Right hindlimb (tissue), 1 donor: Measurements from ENCODE around the gene KNDC1.
"Not testable (repeated sequence)": the region's sequence is repeated elsewhere in the genome, so short reads cannot be mapped to it uniquely, and the experiment has no call there.

Experiments used
- DNase-seq: peaks from one replicate; pipeline ENCODE4 v3.0.0-alpha.2; 2018

KNDC1 gene

DNA sequence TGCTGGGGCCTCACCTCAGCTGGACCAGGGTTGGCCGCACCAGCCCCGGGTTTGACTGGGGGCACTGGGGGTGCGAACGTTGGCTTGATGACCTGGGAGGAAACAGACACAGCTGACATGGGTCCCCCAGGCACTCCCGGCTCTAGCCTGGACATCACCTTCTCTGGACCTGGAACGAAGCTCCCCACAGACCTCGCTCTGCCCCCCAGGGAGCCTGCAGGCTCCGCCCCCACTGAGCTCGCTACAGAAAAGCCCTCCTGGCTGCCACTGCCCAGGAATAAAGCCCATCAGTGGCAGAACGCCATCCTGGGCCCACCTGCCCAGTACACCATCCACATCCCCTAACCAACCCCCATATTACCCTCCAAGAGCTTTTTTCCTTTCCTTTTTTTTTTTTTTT is 103.7 kb downstream of the KNDC1 start:
- no peak for DNase-seq

DNA sequence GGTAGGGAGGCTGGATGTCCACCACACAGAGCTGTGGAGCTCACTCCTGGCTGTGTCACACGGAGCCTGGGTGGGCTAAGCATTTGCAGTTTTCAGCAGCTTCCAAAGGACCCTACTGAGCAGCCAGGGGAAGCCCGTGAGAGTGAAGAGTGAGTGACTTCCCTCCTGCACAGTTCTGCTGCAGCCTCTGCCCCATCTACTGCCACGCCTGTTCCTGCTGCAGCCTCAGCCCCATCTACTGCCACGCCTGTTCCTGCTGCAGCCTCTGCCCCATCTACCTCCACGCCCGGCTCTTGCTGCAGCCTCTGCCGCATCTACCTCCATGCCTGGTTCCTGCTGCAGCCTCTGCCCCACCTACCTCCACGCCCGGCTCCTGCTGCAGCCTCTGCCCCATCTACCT is 104.4 kb downstream of the KNDC1 start:
- no peak for DNase-seq

DNA sequence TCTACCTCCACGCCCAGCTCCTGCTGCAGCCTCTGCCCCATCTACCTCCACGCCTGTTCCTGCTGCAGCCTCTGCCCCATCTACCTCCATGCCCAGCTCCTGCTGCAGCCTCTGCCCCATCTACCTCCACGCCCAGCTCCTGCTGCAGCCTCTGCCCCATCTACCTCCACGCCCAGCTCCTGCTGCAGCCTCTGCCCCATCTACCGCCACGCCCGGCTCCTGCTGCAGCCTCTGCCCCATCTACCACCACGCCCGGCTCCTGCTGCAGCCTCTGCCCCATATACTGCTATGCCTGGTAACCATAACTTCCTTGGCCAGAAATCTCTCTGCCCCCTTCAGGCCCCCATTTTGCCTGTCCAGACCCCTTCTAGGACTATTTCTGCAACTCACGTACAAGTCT is 105.0 kb downstream of the KNDC1 start:
- not testable (repeated sequence) for DNase-seq

DNA sequence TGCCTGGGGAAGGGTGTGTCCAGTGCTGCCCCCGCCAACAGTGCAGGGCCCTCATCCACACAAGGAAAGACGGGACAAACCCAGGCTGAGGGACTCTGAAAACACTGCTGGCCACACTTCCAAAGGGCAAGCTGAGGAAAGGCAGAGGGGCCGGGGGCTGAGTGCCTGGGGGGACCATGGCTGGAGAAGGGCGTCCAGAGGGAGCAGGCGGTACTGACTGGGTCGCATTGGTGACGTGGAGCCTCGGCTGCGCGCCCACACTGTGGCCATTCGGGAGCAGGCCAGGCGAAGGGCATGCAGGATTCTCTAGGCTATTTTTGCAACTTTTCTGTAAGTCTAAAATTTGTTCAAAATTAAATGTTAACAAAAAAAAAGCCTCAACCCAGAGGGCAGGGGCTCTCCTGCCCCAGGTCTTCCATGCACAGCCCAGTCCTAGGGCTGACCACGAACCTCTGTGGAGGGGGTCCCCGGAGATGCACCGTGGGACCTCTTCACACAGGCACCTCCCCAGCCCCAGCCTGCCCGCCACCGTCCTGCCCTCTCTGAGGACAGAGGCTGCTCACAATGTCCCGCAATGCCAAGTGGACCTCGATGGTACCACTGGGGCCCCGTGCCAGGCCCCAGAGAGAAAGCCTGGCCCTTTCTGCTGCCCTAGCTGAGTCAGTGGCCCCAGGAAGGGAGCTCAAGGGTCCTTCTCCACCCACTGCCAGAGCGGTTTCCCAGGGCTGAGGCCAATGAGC is 106.2 kb downstream of the KNDC1 start:
- DNase-seq = no peak

DNA sequence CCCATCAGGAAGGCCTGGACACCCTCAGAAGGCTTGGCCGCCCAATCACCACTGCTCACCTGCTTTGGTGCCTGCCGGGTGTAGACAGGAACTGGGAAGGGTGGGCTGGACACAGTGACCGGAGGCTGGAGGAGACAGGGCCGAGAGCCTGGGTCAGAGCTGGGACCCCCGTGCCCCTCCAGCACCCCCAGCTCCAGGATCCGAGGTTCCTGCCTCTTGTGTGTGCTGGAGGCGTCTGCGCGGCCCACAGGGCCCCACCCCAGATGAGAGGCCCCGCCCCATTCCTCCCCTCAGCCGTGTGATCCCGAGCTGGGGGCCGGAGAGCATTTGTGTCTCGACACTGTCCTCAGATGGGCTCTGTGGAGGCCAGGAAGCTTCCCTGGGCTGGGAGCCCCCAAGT is 107.3 kb downstream of the KNDC1 start:
- DNase-seq = no peak

DNA sequence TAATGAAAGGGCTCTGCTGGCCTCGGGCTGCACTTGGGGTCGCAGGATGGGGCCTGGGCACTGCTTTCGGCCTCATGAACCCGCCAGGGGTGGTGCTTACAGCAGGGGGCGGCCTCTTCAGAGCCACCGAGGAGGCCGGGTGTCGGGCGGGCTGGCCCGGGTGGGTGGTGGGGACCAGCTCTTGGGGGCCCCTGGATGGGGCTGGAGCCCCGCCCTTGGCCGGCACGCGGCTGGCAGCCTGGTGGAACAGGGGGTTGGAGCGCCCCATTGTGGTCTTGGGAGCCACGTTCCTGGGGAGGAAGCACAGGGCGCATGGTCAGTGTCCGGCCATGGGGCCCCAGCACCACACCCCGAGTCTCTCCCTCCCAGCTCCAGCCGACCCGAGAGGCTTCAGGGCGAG is 107.8 kb downstream of the KNDC1 start:
- DNase-seq = no peak

DNA sequence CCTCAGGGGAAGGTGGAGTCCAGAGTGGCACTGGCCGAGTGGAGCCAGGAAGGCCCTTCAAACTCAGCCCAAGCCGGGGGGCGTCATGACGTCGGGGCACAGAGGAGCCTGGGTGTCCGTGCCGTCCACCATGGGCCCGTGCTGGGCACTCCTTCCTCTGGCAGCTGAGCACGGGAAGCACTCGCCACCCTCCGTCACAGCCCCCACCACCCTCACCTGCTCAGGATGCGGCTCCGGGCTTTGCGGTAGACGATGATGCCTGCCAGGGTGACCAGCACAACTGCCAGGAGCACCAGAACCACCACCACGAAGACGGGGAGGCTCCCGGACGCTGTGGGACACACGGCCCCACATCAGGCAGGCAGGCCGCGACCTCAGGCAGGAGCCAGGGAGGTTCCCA is 108.5 kb downstream of the KNDC1 start:
- no peak for DNase-seq

DNA sequence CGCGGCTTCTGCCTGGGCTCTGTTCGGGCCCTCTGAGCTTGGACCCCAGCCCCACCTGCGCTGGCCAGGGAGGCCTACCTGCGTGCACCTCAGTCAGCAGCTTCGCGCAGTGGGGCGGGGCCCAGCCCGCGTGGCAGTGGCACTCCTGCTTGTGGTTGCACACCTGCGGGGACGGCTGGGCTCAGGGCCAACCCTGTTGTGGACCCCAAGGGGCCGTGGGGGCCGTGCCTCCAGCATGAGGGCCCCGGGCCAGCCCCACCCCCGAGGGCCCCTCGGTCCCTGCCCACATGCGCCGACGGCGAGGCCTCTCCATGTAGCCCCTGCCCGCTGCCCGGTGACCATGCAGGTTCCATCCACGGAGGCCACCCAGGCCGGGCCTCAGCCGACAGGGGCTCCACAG is 109.3 kb downstream of the KNDC1 start:
- DNase-seq = no peak

DNA sequence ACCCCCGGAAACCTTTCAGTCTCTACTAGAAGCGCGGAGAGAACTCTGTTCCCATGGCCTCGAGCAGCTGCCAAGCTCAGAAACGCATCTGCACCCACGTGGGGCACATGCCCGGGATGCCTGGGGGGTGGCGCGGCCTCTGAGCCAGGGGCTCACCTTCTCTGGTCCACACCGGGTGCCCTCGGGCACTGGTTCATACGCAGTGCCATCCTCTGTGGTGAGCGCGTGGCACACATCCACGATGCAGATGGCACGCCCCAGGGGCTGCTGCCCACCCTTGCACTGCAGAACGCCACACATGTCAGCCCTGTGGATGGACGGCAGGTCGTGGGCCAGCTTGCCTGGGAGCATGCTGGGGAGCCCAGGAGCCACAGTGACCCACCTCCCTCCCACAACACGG is 110.2 kb downstream of the KNDC1 start:
- DNase-seq = no peak

DNA sequence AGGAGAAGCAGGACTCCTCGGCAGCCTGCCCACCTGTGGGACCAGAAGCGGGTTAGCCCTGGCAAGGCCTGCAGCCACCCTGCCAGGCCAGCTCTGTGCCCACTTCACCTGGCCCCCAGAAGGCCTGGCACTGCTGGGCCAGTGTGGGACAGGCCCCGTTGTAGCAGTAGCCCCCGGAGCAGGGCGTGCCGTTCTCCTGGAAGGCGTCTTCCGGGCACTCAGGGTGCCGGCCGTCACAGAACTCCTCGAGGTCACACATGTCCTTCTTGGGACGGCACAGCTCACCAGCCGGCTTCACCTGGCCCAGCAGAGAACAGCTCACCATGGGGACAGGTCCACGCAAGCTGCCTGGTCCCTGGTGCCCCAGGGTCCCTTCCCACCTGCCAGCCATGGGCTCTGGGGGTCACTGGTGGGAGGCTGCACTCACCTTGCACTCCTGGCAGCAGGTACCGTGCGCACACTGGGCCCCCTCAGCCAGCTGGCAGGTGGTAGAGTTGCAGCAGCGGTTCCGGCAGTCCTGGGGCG is 110.8 kb downstream of the KNDC1 start:
- DNase-seq = no peak

DNA sequence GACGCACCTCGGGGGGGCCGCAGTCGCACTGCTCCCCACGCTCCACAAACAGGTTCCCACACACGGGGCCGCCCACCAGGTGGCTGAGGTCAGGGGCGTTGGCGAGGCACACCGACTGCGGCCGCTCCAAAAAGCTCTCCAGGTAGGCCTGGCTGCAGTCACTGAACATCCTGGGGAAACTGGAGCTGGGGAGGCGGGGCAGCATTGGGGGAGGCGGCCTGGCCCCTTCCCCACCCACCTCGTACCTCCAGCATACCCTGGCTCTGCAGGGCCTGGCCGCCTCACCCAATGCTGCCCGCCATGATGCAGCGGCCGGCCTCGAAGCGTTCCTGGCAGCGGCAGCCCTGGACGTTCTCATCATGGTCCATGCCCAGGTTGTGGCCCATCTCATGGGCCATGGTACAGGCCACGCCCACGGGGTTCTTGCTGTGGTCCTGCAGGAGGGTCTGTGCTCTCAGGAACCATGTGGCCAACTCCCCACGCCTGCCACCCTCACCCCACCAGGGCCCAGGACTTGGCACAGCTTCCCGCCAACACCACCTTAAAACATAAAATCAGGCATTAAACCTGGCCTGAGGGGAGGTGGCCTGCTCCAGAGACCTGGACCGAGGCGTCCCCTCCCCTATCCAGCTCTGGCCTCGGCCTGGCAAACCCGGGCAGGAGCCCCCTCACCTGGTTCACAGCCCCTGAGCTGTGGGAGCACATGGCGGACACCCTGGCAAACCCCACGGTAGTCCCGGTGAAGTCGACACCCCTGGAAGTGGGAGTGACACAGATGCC is 111.7 kb downstream of the KNDC1 start:
- DNase-seq = no peak

DNA sequence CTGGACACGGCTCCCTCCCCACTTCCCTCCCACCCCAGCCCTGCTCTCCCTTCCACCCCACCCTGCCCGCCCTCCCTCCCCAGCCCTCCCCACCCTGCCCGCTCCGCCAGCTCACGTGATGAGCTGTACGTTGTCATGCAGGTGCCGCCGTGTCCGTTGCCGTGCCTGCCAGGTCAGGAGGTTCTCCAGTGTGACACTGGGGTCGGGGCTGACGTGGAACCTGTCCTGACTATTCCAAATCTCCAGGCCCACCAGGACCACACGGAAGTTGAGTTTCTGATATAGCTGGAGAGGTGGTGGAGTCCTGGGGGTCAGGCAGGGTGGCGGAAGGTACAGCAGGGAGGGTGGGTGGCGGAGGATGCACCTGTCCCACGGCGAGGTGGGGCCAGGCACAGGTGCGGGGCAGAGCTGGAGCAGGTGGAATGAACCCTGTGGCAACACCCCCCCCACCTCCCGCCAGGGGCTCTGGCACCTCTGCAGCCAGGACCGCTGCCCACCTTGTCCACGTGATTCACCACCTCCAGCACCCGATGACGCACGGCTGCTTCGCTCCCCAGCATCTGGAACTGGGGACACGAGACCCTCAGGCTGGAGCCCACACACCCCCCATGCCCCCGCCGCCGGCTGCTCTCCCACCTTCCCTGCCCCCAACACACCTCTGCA is 112.4 kb downstream of the KNDC1 start:
- no peak for DNase-seq

DNA sequence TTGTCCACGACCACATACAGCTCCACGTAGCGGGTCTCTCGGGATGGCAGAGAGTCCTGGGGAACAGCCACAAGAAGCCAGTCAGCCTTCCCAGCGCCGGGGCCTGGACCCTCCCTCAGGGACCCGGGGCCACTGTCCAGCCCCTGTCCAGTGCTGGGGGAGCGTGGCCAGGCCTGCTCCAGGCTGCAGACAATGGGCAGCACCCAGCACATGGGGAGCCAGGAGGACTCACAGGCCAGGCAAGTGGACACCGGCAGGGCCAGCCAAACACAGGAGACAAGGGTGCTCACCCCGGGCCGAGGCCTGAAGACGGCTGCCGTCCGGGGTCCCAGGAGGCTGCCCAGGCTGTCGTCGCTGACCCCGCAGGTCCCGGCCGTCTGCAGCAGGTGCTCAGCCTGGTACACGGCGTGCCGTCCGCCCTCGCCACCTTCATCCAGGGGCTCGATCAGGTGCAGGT is 113.0 kb downstream of the KNDC1 start:
- DNase-seq = no peak

DNA sequence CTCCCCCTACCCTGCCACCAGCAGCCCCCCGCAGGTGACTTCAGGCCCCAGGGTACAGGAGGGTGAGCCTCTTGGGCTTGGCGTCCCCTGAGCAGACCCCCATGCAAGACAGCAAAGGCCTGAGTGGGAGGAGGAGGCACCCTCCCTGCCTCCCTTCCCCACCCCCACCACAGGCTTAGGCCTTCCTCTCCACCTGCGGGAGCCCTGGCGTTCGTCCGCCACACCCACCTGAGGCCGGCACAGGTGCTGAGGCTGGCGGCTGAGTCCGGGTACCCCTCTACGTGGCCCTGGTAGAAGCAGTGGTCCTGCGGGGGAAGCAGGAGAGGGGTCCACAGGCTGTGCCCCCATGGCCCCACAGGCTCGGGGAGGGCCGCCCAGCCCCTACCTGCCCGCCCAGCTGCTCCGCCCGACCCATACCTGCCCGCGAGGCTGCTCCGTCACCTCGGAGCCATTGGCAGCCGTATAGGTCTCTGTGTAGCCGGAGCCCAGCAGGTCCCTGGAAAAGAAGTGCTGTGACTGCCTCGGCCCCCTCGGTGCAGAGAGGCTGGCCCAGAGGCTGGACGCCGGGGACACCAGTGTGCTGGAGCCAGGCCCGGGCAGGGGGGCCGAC is 113.6 kb downstream of the KNDC1 start:
- no peak for DNase-seq

DNA sequence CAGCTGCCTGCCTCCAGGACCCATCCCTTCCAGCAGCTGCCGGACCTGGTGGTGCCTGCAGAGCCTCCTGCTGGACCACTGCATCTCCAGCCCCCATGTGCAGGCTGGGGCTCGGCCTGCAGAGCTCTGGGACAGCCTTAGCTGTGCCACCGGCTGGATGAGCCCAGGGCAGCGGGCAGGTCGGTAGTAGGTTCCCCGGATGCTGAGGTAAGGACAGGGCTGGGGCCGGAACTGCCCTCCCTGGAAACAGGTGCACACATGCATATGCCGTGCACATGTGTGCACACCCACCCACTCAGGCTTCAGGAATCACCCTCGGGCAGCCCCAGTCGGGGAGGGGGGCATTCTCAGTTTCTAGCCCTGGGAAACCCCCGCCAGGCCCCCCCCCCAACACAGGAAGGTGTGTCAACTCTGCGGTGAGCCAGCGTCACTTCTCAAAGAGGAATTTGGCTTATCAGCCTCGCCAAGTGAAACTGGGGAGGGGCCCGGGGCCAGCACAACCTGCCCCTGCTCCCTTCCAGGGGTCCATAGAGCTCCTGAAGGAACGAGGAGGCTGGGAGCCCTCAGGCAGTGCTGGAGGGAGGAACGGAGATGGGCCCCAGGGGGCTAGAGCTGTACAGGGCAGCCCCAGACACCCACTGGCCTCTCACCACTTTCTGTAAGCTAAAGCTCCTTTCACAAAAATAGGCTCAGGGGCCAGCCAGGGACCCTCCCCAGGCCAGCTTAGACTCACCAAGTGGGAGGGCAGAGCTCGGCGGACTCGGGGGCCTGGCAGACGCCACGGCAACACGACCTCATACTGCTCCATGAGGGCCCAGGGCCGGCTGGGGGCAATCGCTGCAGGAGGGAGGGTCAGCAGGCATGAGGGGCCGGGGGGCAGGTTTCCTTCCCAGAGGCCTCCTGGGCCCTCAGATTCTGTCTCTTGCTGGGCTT is 115.0 kb downstream of the KNDC1 start:
- DNase-seq = no peak

DNA sequence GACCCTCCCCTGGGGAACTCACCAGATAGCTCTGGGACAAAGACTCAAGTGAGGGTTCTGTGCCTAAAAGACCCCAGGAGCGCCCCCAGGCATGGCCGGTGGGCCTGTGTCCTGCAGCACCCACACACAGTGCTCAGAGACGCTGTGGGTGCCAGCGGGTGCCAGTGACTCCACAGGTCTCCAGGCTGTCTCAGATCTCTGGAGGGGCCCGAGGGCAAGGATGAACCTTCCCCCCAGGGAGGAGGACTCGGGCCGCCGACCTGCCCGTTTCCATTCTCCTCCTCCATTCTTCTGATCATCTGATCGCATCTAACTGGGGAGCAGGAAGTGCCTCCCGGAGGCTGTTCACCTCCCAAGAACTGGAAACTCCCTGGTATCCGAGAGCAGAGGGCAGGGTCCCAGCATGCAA is 115.7 kb downstream of the KNDC1 start:
- no peak for DNase-seq
